GM23338 (cell line): ENCODE data around the gene S100A8. TPM values are rescaled to one million over a fixed set of nuclear protein-coding genes. Genes with fewer than 3 reads are reported as not detected.

Experiments
- ATAC-seq: fragments of 200-7000 bp; cut with Tn5 transposase; 3 replicates; pipeline ENCODE4 v1.9.1; 2020
- DNase-seq: peaks from one replicate; pipeline ENCODE4 v3.0.0-alpha.2; 2015; ENCODE audit warnings: low spot score
- H2AFZ ChIP-seq: fragments of 200-600 bp; sonication (generic); 2 replicates; pipeline ENCODE4 v1.8.0; 2016; ENCODE audit warnings: antibody characterized with exemption, mild to moderate bottlenecking, moderate library complexity
- H3F3A ChIP-seq: fragments of 200-600 bp; sonication (generic); replicated peaks from 2 replicates; pipeline ENCODE4 v1.8.0; 2017; ENCODE audit warnings: antibody characterized with exemption, mixed run types, low read depth
- H3K27ac ChIP-seq: fragments of 200-600 bp; sonication (generic); 2 replicates; pipeline ENCODE4 v1.6.1; 2016; ENCODE audit warnings: low read depth
- H3K27me3 ChIP-seq: fragments of 200-600 bp; sonication (generic); 2 replicates; pipeline ENCODE4 v1.8.0; 2016; ENCODE audit warnings: mild to moderate bottlenecking, mixed run types, moderate library complexity; ENCODE audit not compliant: insufficient read depth
- H3K36me3 ChIP-seq: fragments of 200-600 bp; sonication (generic); 2 replicates; pipeline ENCODE4 v1.8.0; 2016; ENCODE audit warnings: mild to moderate bottlenecking; ENCODE audit not compliant: insufficient read depth
- H3K4me1 ChIP-seq: fragments of 200-600 bp; sonication (generic); 2 replicates; pipeline ENCODE4 v1.8.0; 2016; ENCODE audit warnings: mild to moderate bottlenecking, moderate library complexity; ENCODE audit not compliant: insufficient read depth
- H3K4me2 ChIP-seq: fragments of 200-600 bp; sonication (generic); 2 replicates; pipeline ENCODE4 v1.7.1; 2017; ENCODE audit warnings: mixed run types
- H3K4me3 ChIP-seq: fragments of 200-600 bp; sonication (generic); 2 replicates; pipeline ENCODE4 v1.6.1; 2016; ENCODE audit warnings: mixed run types
- H3K79me2 ChIP-seq: fragments of 200-600 bp; sonication (generic); replicated peaks from 2 replicates; pipeline ENCODE4 v1.8.0; 2017; ENCODE audit warnings: mild to moderate bottlenecking; ENCODE audit not compliant: insufficient read depth
- H3K9me2 ChIP-seq: fragments of 200-600 bp; sonication (generic); 2 replicates; pipeline ENCODE4 v1.8.0; 2017; ENCODE audit not compliant: insufficient read depth
- H4K20me1 ChIP-seq: fragments of 200-600 bp; sonication (generic); replicated peaks from 2 replicates; pipeline ENCODE4 v1.8.0; 2017; ENCODE audit warnings: mild to moderate bottlenecking; ENCODE audit not compliant: insufficient read depth
- H3K27ac Mint-ChIP-seq: 2 replicates; pipeline ENCODE4 v1.8.0; 2020; ENCODE audit warnings: inconsistent platforms, mild to moderate bottlenecking, moderate library complexity, mixed read lengths
- H3K27me3 Mint-ChIP-seq: 3 replicates; pipeline ENCODE4 v1.8.0; 2022; ENCODE audit warnings: low read depth, mild to moderate bottlenecking, moderate library complexity, mixed read lengths, inconsistent platforms; ENCODE audit not compliant: insufficient read depth, poor library complexity
- H3K36me3 Mint-ChIP-seq: 3 replicates; pipeline ENCODE4 v1.8.0; 2021; ENCODE audit warnings: low read depth, mild to moderate bottlenecking, inconsistent platforms, moderate library complexity, mixed read lengths
- H3K4me1 Mint-ChIP-seq: 3 replicates; pipeline ENCODE4 v1.8.0; 2020; ENCODE audit warnings: mild to moderate bottlenecking, inconsistent platforms, mixed read lengths
- H3K4me3 Mint-ChIP-seq: 3 replicates; pipeline ENCODE4 v1.8.0; 2021; ENCODE audit warnings: moderate library complexity, mild to moderate bottlenecking, inconsistent platforms, mixed read lengths
- H3K9me3 Mint-ChIP-seq: 3 replicates; pipeline ENCODE4 v1.8.0; 2020; ENCODE audit warnings: moderate library complexity, mild to moderate bottlenecking, inconsistent platforms, mixed read lengths
- CREB1 ChIP-seq: fragments of 250-450 bp; sonication (Bioruptor Pico); IDR thresholded peaks from 2 replicates; pipeline ENCODE4 v1.5.0; 2020; ENCODE audit warnings: low read depth, mild to moderate bottlenecking, moderate library complexity
- ETS1 ChIP-seq: IDR thresholded peaks from 2 replicates; pipeline ENCODE4 v1.6.1; 2016; ENCODE audit warnings: antibody characterized with exemption
- EZH2 ChIP-seq: fragments of 200-600 bp; sonication (generic); IDR thresholded peaks from one replicate; pipeline ENCODE4 v1.8.0; 2017; ENCODE audit warnings: antibody characterized with exemption, mild to moderate bottlenecking, low read depth; ENCODE audit not compliant: unreplicated experiment
- EZH2phosphoT487 ChIP-seq: fragments of 200-600 bp; sonication (generic); IDR thresholded peaks from one replicate; pipeline ENCODE4 v1.8.1; 2018; ENCODE audit warnings: antibody characterized with exemption; ENCODE audit not compliant: unreplicated experiment
- JUNB ChIP-seq: IDR thresholded peaks from one replicate; pipeline ENCODE4 v1.6.1; 2016; ENCODE audit warnings: antibody characterized with exemption; ENCODE audit not compliant: unreplicated experiment
- NANOG ChIP-seq: IDR thresholded peaks from 2 replicates; pipeline ENCODE4 v1.6.1; 2016; ENCODE audit warnings: antibody characterized with exemption, borderline replicate concordance
- POLR2AphosphoS5 ChIP-seq: IDR thresholded peaks from 2 replicates; pipeline ENCODE4 v1.6.1; 2016; ENCODE audit warnings: antibody characterized with exemption, low read depth
- ZNF114 ChIP-seq: fragments of 250-450 bp; sonication (Bioruptor Pico); IDR thresholded peaks from 2 replicates; pipeline ENCODE4 v1.5.0; 2020; ENCODE audit warnings: mild to moderate bottlenecking, moderate library complexity
- ZNF331 ChIP-seq: fragments of 250-450 bp; sonication (Bioruptor Pico); IDR thresholded peaks from 2 replicates; pipeline ENCODE4 v1.5.0; 2020; ENCODE audit warnings: low read depth, mild to moderate bottlenecking, moderate library complexity
- polyA plus RNA-seq: library from polyadenylated mRNA; unstranded; fragments of >200 nt; fragmentation: Nextera tagmentation; extraction: Ambion mirVana; gene quantifications from 2 replicates; pipeline ENCODE4 v1.2.1, GENCODE V29; 2016
- total RNA-seq: library from RNA; depleted of rRNA; stranded (reverse); fragments of >200 nt; shearing (Covaris generic); gene quantifications from 2 replicates; pipeline ENCODE4 v1.2.3, GENCODE V29; 2014
- TF ChIP-seq, protein P1 (sequence below), 2 experiments: fragments of 200-600 bp in 1 of 2; sonication (generic) in 1 of 2; conservative IDR thresholded peaks; 2 replicates each; pipeline versions ENCODE4 v1.5.1 to v1.6.1; 2016 to 2017; ENCODE audit warnings: antibody characterized with exemption in 2 of 2, low read depth in 2 of 2, mild to moderate bottlenecking in 2 of 2, moderate library complexity in 1 of 2
- TF ChIP-seq, protein P2 (sequence below): IDR thresholded peaks from one replicate; pipeline ENCODE4 v1.6.1; 2018; ENCODE audit warnings: antibody characterized with exemption; ENCODE audit not compliant: unreplicated experiment

S100A8 gene
- total and polyA plus RNA-seq, 2 experiments from 2014 or later, result not detected

DNA sequence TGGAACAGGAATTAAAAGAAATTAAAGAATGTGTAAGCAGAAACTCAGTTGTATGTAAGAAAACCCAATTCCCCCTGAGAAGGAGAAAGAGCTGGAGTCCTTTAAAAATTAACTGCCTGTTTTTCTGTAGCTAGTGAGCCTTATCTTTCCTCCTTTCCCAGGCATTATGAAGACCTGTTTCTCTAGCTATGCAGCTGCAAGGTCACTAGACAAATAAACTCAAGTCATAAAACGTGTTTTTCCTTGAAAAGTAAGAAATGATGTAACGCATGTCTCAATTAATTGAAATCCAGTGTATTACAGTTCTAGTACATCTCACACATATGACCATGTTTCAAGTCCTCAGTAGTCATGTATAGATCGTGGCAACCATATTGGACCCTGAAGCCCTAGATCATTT, 20.7 kb downstream of the S100A8 start (continued):
- TF ChIP-seq, protein P1, sequence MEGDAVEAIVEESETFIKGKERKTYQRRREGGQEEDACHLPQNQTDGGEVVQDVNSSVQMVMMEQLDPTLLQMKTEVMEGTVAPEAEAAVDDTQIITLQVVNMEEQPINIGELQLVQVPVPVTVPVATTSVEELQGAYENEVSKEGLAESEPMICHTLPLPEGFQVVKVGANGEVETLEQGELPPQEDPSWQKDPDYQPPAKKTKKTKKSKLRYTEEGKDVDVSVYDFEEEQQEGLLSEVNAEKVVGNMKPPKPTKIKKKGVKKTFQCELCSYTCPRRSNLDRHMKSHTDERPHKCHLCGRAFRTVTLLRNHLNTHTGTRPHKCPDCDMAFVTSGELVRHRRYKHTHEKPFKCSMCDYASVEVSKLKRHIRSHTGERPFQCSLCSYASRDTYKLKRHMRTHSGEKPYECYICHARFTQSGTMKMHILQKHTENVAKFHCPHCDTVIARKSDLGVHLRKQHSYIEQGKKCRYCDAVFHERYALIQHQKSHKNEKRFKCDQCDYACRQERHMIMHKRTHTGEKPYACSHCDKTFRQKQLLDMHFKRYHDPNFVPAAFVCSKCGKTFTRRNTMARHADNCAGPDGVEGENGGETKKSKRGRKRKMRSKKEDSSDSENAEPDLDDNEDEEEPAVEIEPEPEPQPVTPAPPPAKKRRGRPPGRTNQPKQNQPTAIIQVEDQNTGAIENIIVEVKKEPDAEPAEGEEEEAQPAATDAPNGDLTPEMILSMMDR (conservative IDR thresholded peaks at IDR 0.05; ENCODE audit: low read depth in 2 of 2), result no peak
- TF ChIP-seq NANOG (no peak), POLR2AphosphoS5 (no peak), JUNB (no peak), EZH2 (no peak), ZNF114 (CRISPR knock-in tag) (no peak), CREB1 (no peak), EZH2phosphoT487 (no peak), ZNF331 (CRISPR knock-in tag) (no peak), ETS1 (no peak)
- TF ChIP-seq, protein P2, sequence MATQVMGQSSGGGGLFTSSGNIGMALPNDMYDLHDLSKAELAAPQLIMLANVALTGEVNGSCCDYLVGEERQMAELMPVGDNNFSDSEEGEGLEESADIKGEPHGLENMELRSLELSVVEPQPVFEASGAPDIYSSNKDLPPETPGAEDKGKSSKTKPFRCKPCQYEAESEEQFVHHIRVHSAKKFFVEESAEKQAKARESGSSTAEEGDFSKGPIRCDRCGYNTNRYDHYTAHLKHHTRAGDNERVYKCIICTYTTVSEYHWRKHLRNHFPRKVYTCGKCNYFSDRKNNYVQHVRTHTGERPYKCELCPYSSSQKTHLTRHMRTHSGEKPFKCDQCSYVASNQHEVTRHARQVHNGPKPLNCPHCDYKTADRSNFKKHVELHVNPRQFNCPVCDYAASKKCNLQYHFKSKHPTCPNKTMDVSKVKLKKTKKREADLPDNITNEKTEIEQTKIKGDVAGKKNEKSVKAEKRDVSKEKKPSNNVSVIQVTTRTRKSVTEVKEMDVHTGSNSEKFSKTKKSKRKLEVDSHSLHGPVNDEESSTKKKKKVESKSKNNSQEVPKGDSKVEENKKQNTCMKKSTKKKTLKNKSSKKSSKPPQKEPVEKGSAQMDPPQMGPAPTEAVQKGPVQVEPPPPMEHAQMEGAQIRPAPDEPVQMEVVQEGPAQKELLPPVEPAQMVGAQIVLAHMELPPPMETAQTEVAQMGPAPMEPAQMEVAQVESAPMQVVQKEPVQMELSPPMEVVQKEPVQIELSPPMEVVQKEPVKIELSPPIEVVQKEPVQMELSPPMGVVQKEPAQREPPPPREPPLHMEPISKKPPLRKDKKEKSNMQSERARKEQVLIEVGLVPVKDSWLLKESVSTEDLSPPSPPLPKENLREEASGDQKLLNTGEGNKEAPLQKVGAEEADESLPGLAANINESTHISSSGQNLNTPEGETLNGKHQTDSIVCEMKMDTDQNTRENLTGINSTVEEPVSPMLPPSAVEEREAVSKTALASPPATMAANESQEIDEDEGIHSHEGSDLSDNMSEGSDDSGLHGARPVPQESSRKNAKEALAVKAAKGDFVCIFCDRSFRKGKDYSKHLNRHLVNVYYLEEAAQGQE, result no peak

DNA sequence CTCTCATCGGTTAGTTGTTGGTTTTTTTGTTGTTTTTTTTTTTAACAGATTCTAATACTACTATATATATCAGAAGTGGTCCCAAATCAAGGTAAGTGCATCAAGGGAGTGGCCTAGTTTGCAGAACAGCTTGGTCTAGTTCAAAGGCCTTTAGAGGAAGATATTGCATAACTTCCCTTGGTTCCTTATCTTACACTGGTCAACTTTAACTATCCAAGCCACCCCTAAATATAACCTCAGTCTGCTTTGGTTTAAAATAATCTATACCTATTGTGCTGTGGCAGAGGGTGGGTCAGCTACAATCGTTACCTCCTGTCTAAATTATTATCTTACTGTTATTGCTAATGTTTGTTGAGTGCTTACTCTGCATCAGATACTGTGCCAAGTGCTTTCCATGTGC, 22.4 kb downstream of the S100A8 start:
- no peaks in the 10 kb centered on the region for H3F3A ChIP-seq
- Mint-ChIP-seq H3K27me3 (peaks cover 5% of the 10 kb centered on the region), H3K9me3 (no peaks in the 10 kb centered on the region), H3K4me1 (no peaks in the 10 kb centered on the region), H3K4me3 (no peak overlapping the region), H3K27ac (no peak overlapping the region), H3K36me3 (no peaks in the 10 kb centered on the region)
- no peaks in the 10 kb centered on the region for H3K4me1 ChIP-seq
- DNase-seq (no peak), ATAC-seq (no peak)
- H2AFZ ChIP-seq, result no peak overlapping the region
- H3K9me2 ChIP-seq, result peaks cover 10% of the 10 kb centered on the region; the same call in 1 of the 2 replicates
- no peak overlapping the region for H3K4me3 ChIP-seq
- TF ChIP-seq JUNB, result no peak
- no peaks in the 10 kb centered on the region for H4K20me1 ChIP-seq
- H3K27ac ChIP-seq, result no peak overlapping the region
- H3K4me2 ChIP-seq, result no peak overlapping the region
- H3K27me3 ChIP-seq, result no peaks in the 10 kb centered on the region
- H3K36me3 ChIP-seq, result no peaks in the 10 kb centered on the region
- no peaks in the 10 kb centered on the region for H3K79me2 ChIP-seq
